Middle frontal gyrus (tissue), 1 donor: ENCODE results near the gene PPHLN1.
"Not testable (repeated sequence)": the region's sequence is repeated elsewhere in the genome, so short reads cannot be mapped to it uniquely, and the experiment has no call there.

ENCODE experiments used
- DNase-seq: peaks from one replicate; pipeline ENCODE4 v3.0.0-alpha.2; 2015; ENCODE audit warnings: low spot score; ENCODE audit errors: extremely low spot score

PPHLN1 gene

GRCh38 chr12:42365486-42365885 is 39.5 kb downstream of the PPHLN1 start:
- DNase-seq, result no peak

- no peak for DNase-seq
Measured at GRCh38 chr12:42370013-42370412, 44.0 kb downstream of the PPHLN1 start.

GRCh38 chr12:42372154-42372791 is 46.3 kb downstream of the PPHLN1 start:
- peak; percentile 36 for DNase-seq

- no peak for DNase-seq
Measured at GRCh38 chr12:42373669-42374068, 47.7 kb downstream of the PPHLN1 start.

- DNase-seq, result no peak
Measured at GRCh38 chr12:42380733-42381132, 54.8 kb downstream of the PPHLN1 start.

- DNase-seq, result no peak
Measured at GRCh38 chr12:42382013-42382696, 56.2 kb downstream of the PPHLN1 start.

- no peak for DNase-seq
Measured at GRCh38 chr12:42385326-42385841, 59.4 kb downstream of the PPHLN1 start.

GRCh38 chr12:42386308-42386707 is 60.3 kb downstream of the PPHLN1 start:
- DNase-seq, result no peak

- not testable (repeated sequence) for DNase-seq
Measured at GRCh38 chr12:42388086-42388485, 62.1 kb downstream of the PPHLN1 start.

- no peak for DNase-seq
Measured at GRCh38 chr12:42394429-42394828, 68.5 kb downstream of the PPHLN1 start.

GRCh38 chr12:42396473-42397259 is 70.7 kb downstream of the PPHLN1 start:
- DNase-seq, result no peak

GRCh38 chr12:42402821-42403411 is 76.9 kb downstream of the PPHLN1 start:
- no peak for DNase-seq

- no peak for DNase-seq
Measured at GRCh38 chr12:42407306-42407705, 81.3 kb downstream of the PPHLN1 start.

- no peak for DNase-seq
Measured at GRCh38 chr12:42409471-42409870, 83.5 kb downstream of the PPHLN1 start.

GRCh38 chr12:42410340-42410739 is 84.4 kb downstream of the PPHLN1 start:
- DNase-seq, result no peak

- DNase-seq, result no peak
Measured at GRCh38 chr12:42420395-42420794, 94.4 kb downstream of the PPHLN1 start.

- DNase-seq, result no peak
Measured at GRCh38 chr12:42421844-42422779, 96.1 kb downstream of the PPHLN1 start.

GRCh38 chr12:42422785-42423184 is 96.8 kb downstream of the PPHLN1 start:
- DNase-seq, result no peak

GRCh38 chr12:42426746-42427145 is 100.8 kb downstream of the PPHLN1 start:
- DNase-seq, result no peak

GRCh38 chr12:42428850-42429249 is 102.9 kb downstream of the PPHLN1 start:
- no peak for DNase-seq
